ENCODE measurements around the gene CELSR1. TPM values are rescaled to one million over a fixed set of nuclear protein-coding genes. Genes with fewer than 3 reads are reported as not detected.

CELSR1 gene
- total and polyA plus RNA-seq, 2 of the 13 experiments (the other 11 are each of a cell fraction or from before 2014, with no cell fraction given) = 0.78 to 1.8 TPM

DNA sequence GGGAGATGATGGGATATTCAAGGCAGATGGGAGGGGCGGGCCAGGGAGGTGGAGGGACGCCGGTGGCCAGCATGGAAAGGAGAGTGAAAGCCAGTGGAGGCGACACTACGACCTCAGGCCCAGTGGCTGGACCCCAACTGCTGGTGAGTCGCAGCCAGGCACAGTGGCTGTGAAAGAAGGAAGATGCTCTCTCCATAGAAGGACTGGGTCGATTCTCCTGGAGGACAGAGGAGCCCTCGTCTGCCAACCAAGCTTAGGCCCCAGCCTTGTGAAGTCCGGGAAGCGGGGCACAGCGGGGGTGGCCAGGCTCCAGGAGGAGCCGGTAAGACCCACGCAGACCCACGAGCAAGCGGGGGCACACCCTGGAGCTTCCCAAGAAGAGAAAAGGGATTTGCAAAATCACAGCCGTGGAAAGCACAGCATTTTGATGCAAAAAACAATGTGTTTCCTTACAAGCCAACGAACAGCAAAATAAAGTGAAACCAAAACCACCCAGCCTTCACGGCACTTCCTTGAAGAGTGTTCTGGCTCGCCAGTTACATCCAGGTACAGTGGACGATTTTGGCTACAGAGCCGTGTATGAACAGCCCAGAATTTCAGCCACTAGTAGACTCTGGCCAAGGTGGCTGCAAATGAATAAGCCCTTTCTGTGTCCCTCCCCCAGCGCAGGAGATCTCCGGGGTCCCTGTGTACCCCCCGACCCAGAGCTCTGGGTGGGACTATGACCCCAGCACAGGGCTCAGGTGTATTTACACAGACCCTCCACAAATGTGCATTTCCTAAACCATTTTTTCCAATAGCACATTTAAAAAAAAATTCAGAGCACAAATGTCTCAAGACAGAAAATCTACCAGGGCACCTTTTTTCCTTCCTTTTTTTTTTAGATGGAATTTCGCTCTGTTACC, 105.0 kb downstream of the CELSR1 start (continued):
- TF ChIP-seq ZNF616 (CRISPR knock-in tag; IDR thresholded peaks at IDR 0.05; ENCODE audit: low read depth) = no peak
- TF ChIP-seq KDM5B (CRISPR knock-in tag; IDR thresholded peaks at IDR 0.05; ENCODE audit: borderline replicate concordance) = no peak
- TF ChIP-seq, protein P1, sequence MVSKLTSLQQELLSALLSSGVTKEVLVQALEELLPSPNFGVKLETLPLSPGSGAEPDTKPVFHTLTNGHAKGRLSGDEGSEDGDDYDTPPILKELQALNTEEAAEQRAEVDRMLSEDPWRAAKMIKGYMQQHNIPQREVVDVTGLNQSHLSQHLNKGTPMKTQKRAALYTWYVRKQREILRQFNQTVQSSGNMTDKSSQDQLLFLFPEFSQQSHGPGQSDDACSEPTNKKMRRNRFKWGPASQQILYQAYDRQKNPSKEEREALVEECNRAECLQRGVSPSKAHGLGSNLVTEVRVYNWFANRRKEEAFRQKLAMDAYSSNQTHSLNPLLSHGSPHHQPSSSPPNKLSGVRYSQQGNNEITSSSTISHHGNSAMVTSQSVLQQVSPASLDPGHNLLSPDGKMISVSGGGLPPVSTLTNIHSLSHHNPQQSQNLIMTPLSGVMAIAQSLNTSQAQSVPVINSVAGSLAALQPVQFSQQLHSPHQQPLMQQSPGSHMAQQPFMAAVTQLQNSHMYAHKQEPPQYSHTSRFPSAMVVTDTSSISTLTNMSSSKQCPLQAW (CRISPR knock-in tag; IDR thresholded peaks at IDR 0.05) = no peak
- TF ChIP-seq ZNF75D (CRISPR knock-in tag; IDR thresholded peaks at IDR 0.05; ENCODE audit: borderline replicate concordance) = no peak
- no peak for TF ChIP-seq ZSCAN12 (CRISPR knock-in tag; IDR thresholded peaks at IDR 0.05)
- TF ChIP-seq NAIF1 (CRISPR knock-in tag; IDR thresholded peaks at IDR 0.05; ENCODE audit: borderline replicate concordance) = no peak

DNA sequence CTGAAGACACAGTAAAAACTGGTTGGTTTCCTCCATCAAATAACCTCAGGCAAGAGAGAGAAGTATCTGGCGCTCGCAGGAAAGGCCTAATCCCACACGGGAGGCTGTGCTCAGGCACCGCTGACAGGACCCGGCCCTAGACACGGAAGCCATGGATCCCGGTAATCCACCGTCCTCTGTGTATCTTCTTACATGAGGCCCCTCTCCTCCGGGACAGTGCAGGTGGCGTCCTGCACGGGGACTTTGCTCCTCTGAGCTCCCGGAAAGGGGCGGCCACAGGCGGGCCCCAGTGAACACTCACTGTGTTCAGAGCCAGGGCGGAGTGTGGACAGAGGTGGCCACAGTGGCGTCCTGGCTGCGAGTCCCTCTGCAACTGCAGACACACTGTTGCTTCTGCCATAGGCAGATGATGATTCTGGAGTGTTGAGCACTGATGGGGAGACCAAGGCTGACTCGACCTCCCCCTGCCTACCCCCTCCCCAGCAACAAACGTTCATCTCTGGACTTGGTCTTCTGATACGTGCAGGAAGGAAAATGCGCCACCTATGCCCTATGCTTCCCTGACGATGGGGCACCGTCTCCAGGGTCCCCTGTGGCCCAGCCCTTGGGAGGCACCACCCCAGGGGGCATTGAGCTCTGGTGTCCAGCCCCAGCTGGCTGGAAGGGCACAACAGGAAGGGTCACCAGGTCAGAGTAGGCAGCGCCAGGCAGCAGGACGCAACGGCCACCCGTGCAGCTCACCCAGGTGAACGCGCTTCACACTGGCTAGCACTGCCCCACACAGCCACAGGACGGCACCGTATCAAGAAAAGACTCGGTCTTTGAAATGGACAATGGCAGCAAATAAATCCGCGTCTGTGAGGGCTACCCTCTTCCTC, 106.2 kb downstream of the CELSR1 start:
- ATAC-seq (peak; percentile 98), FAIRE-seq (peak; percentile 81), DNase-seq (ENCODE audit: low spot score) (peak; percentile 72)
- peak overlapping the region; percentile 85 for H3K4me2 ChIP-seq (ENCODE audit: low read depth, low read length)
- peak overlapping the region; percentile 66 for H3K27ac ChIP-seq (ENCODE audit: extremely low read length, insufficient read depth, low read length)
- intact Hi-C loops (cut with micrococcal nuclease; ENCODE audit: unreplicated experiment) (no loop called here), in situ Hi-C loops (cut with HindIII; ENCODE audit: extremely low pct_ligation_motif_present, low pct_unique_long_range_greater_than_20kb) (no loop called here)
- peak overlapping the region; percentile 31 to 67 (median 48); a peak in 5 of 6 replicates for H3K4me3 ChIP-seq (replicated peaks in 1 of 3; ENCODE audit: insufficient read depth in 1 of 3, low read depth in 2 of 3, low read length in 3 of 3)
- WGBS (ENCODE audit: low lambda C conversion rate) = 51% methylated on average over 17 of the region's 34 CpGs
- CTCF ChIA-PET (ENCODE audit: low intra/inter-chr PET ratio, low total read pairs) = no interaction called here
- peak overlapping the region; percentile 43 for H2AFZ ChIP-seq (ENCODE audit: low read length)
- no peaks in the 10 kb centered on the region for H3K79me2 ChIP-seq (ENCODE audit: insufficient read depth, low read length)
- H3K4me1 ChIP-seq (ENCODE audit: insufficient read depth, low read length) = peaks cover 62% of the 10 kb centered on the region
- peak overlapping the region; percentile 64 for H3K9ac ChIP-seq (ENCODE audit: insufficient read depth, low read depth, low read length)
- no peaks in the 10 kb centered on the region for H3K9me3 ChIP-seq (ENCODE audit: low read length)
- no TSS peak for BruUV-seq (replicated peaks)
- no peaks in the 10 kb centered on the region for H4K20me1 ChIP-seq (ENCODE audit: insufficient read depth, low read length)
- H3K27me3 ChIP-seq (ENCODE audit: control insufficient read depth in 1 of 2, insufficient read depth in 2 of 2, low read length in 2 of 2) = no peaks in the 10 kb centered on the region
- POLR2A ChIA-PET = interaction anchor here (0.7 to 1.9 kb wide), 11 partner anchors 12 to 121 kb away, joined by 3 to 19 read pairs (median 4); partner anchors contain the start of gene TRMU
- no peaks in the 10 kb centered on the region for H3K36me3 ChIP-seq (replicated peaks in 1 of 2; ENCODE audit: control insufficient read depth in 1 of 2, insufficient read depth in 2 of 2, low read length in 2 of 2)
- TF ChIP-seq ZNF501 (CRISPR knock-in tag; IDR thresholded peaks at IDR 0.05) = peak; percentile 70; the same call in 1 of the 2 replicates
- TF ChIP-seq ZBTB7A (CRISPR knock-in tag; IDR thresholded peaks at IDR 0.05) = peak; percentile 62; the same call in 1 of the 2 replicates
- TF ChIP-seq ZNF839 (CRISPR knock-in tag; IDR thresholded peaks at IDR 0.05; ENCODE audit: borderline replicate concordance) = peak; percentile 27; the same call in 1 of the 2 replicates
- TF ChIP-seq, protein P2, sequence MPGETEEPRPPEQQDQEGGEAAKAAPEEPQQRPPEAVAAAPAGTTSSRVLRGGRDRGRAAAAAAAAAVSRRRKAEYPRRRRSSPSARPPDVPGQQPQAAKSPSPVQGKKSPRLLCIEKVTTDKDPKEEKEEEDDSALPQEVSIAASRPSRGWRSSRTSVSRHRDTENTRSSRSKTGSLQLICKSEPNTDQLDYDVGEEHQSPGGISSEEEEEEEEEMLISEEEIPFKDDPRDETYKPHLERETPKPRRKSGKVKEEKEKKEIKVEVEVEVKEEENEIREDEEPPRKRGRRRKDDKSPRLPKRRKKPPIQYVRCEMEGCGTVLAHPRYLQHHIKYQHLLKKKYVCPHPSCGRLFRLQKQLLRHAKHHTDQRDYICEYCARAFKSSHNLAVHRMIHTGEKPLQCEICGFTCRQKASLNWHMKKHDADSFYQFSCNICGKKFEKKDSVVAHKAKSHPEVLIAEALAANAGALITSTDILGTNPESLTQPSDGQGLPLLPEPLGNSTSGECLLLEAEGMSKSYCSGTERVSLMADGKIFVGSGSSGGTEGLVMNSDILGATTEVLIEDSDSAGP (CRISPR knock-in tag; IDR thresholded peaks at IDR 0.05; ENCODE audit: borderline replicate concordance) = peak; percentile 58
- TF ChIP-seq ZNF10 (CRISPR knock-in tag; IDR thresholded peaks at IDR 0.05; ENCODE audit: borderline replicate concordance, low read depth) = no peak
- TF ChIP-seq MAFK (conservative IDR thresholded peaks at IDR 0.05 in 1 of 2, IDR thresholded peaks at IDR 0.05 in 1 of 2; ENCODE audit: low read length in 2 of 2) = no peak
- peak; percentile 73; the same call in 1 of the 2 replicates for TF ChIP-seq HNRNPL (IDR thresholded peaks at IDR 0.05; ENCODE audit: low read depth, low read length)
- TF ChIP-seq, protein P3, sequence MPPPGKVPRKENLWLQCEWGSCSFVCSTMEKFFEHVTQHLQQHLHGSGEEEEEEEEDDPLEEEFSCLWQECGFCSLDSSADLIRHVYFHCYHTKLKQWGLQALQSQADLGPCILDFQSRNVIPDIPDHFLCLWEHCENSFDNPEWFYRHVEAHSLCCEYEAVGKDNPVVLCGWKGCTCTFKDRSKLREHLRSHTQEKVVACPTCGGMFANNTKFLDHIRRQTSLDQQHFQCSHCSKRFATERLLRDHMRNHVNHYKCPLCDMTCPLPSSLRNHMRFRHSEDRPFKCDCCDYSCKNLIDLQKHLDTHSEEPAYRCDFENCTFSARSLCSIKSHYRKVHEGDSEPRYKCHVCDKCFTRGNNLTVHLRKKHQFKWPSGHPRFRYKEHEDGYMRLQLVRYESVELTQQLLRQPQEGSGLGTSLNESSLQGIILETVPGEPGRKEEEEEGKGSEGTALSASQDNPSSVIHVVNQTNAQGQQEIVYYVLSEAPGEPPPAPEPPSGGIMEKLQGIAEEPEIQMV (CRISPR knock-in tag; IDR thresholded peaks at IDR 0.05; ENCODE audit: low read depth) = peak; percentile 32; the same call in 1 of the 2 replicates
